Camera-type eye (tissue), 1 donor: ENCODE results near the gene MORF4L2. TPM values are rescaled to one million over a fixed set of nuclear protein-coding genes. Genes with fewer than 3 reads are reported as not detected.

ENCODE experiments used
- total RNA-seq: library from RNA; depleted of rRNA; stranded (reverse); fragments of >200 nt; gene quantifications from one replicate; pipeline ENCODE4 v1.2.3, GENCODE V29; 2014

MORF4L2 gene
- total RNA-seq: 295 TPM

GRCh38 chrX:103686199-103687072 is at the start of gene MORF4L2:
Gene MORF4L2, minus strand, starts transcription at chrX:103686699. Its CDS starts 9,672 bp downstream, at chrX:103677027.

GRCh38 chrX:103710609-103711008 is 24.1 kb upstream of the MORF4L2 start, which contains the start of gene TMEM31:
Gene TMEM31, plus strand, starts transcription at chrX:103710909. Its CDS starts 1,350 bp downstream, at chrX:103712259.

GRCh38 chrX:103628386-103629317 is 57.8 kb downstream of the MORF4L2 start, which contains the start of gene TCEAL1:
Gene TCEAL1, plus strand, starts transcription at chrX:103628975. Its CDS starts 942 bp downstream, at chrX:103629917.

Other genes starting within 250 kb of the MORF4L2 start
- gene RAB40A, start 167.2 kb downstream of the MORF4L2 start, total RNA-seq: 0.77 TPM
- 68.3 TPM for gene TCEAL4, start 101.2 kb downstream of the MORF4L2 start, total RNA-seq
- gene TCEAL3, start 78.7 kb downstream of the MORF4L2 start, total RNA-seq: 18.3 TPM
- 38.8 TPM for gene TCEAL1, start 57.7 kb downstream of the MORF4L2 start, total RNA-seq
- gene TMEM31, start 24.2 kb upstream of the MORF4L2 start, total RNA-seq: not detected
- 123 TPM for gene PLP1, start 90.1 kb upstream of the MORF4L2 start, total RNA-seq
- 18.5 TPM for gene RAB9B, start 145.6 kb upstream of the MORF4L2 start, total RNA-seq